Memory B cell (primary cell): ENCODE data around the gene TLCD1.

Experiments used
- ATAC-seq: fragments of 150-1000 bp; cut with Tn5 transposase; 2 replicates; pipeline ENCODE4 v1.10.0; 2021; ENCODE audit warnings: low read depth, mild to moderate bottlenecking, moderate library complexity
- DNase-seq, 2 donors: peaks; one replicate each; pipeline ENCODE4 v3.0.0; 2022; ENCODE audit warnings: low spot score in 2 of 2
- H3K27ac Mint-ChIP-seq: one replicate; pipeline ENCODE4 v1.8.0; 2022; ENCODE audit warnings: mild to moderate bottlenecking, moderate library complexity, mixed read lengths
- H3K27me3 Mint-ChIP-seq: one replicate; pipeline ENCODE4 v1.8.0; 2022; ENCODE audit warnings: mixed read lengths
- H3K36me3 Mint-ChIP-seq: one replicate; pipeline ENCODE4 v1.8.0; 2022; ENCODE audit warnings: mild to moderate bottlenecking, mixed read lengths
- H3K4me1 Mint-ChIP-seq: one replicate; pipeline ENCODE4 v1.8.0; 2022; ENCODE audit warnings: mixed read lengths
- H3K4me3 Mint-ChIP-seq: one replicate; pipeline ENCODE4 v1.8.0; 2022; ENCODE audit warnings: mild to moderate bottlenecking, moderate library complexity, mixed read lengths
- H3K9me3 Mint-ChIP-seq: one replicate; pipeline ENCODE4 v1.8.0; 2022; ENCODE audit warnings: mixed read lengths

The TLCD1 gene

DNA sequence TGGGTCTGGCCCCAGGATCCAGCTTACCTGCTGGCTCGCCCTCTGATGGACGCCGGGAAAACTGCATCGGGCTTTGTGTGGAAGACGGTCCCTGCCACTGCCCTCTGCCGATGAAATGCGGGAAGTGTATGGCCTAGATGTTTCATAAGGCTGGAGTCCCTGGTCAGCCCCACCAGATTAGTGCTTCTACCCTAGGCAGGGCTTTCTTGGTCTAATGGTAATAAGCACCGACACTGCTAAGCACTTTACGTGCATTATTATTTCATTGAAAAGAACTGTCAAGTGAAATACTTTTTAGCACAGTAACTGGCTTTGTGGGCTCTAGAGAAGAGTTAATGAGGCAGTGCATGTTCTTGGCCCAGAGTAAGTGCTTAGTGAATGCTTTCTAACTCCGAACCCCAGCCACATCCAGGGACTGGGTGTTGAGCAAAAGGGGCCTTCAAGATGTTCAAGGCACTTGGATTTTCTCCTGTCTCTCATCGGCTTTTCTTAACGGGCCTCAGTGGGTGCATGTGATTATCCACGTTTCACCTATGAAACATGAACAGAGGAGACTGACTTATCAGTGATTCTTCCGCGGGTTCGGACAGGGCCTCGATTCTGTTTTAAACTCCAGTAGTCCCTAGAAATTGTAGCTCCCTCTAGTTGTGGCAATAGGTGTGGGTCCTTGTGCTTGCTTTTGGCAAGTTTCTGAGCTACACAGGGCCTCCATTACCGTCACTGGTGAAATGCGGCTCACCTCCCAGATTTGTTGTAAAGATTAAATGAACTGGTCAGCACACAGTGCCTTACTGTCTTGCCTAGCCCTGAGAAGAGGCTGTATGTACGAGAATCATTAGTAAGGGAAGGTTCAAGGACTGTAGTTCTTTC lies 24.4 kb upstream of the TLCD1 start:
- DNase-seq (peak; percentile 92 to 93), ATAC-seq (peak; percentile 72)
- Mint-ChIP-seq H3K9me3 (no peaks in the 10 kb centered on the region), H3K4me1 (peaks cover 22% of the 10 kb centered on the region), H3K36me3 (peaks cover 7% of the 10 kb centered on the region), H3K27me3 (no peaks in the 10 kb centered on the region), H3K27ac (peak overlapping the region; percentile 62), H3K4me3 (no peak overlapping the region)

DNA sequence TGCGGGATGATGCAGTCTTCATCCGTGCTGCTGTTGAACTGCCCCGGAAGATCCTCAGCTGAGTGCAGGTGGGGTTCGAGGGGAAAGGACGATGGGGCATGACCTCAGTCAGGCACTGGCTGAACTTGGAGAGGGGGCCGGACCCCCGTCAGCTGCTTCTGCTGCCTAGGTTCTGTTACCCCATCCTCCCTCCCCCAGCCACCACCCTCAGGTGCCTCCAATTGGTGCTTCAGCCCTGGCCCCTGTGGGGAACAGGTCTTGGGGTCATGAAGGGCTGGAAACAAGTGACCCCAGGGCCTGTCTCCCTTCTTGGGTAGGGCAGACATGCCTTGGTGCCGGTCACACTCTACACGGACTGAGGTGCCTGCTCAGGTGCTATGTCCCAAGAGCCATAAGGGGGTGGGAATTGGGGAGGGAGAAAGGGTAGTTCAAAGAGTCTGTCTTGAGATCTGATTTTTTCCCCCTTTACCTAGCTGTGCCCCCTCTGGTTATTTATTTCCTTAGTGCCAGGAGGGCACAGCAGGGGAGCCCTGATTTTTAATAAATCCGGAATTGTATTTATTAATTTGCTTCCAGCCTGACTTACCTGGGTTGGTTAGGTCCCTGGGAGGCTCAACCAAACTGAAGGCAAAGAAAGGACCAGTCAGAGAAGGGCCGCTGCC lies 23.6 kb upstream of the TLCD1 start:
- no peak overlapping the region for H3K4me3 Mint-ChIP-seq
- ATAC-seq (no peak), DNase-seq (no peak)
- no peaks in the 10 kb centered on the region for H3K9me3 Mint-ChIP-seq
- H3K36me3 Mint-ChIP-seq = peaks cover 7% of the 10 kb centered on the region
- H3K27me3 Mint-ChIP-seq = no peaks in the 10 kb centered on the region
- H3K4me1 Mint-ChIP-seq = peaks cover 23% of the 10 kb centered on the region
- H3K27ac Mint-ChIP-seq = peak overlapping the region; percentile 62

DNA sequence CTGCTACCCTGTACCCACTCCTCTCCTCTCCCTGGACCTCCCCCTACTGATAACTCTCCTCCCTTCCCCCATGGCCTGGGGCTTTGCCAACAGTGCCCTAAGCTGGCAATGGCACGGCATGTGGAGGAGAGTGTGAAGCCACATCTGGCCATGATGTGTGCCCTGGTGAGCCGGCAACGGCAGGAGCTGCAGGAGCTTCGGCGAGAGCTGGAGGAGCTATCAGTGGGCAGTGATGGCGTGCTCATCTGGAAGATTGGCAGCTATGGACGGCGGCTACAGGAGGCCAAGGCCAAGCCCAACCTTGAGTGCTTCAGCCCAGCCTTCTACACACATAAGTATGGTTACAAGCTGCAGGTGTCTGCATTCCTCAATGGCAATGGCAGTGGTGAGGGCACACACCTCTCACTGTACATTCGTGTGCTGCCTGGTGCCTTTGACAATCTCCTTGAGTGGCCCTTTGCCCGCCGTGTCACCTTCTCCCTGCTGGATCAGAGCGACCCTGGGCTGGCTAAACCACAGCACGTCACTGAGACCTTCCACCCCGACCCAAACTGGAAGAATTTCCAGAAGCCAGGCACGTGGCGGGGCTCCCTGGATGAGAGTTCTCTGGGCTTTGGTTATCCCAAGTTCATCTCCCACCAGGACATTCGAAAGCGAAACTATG lies 23.0 kb upstream of the TLCD1 start:
- Mint-ChIP-seq H3K4me1 (peaks cover 23% of the 10 kb centered on the region), H3K27me3 (no peaks in the 10 kb centered on the region), H3K36me3 (peaks cover 7% of the 10 kb centered on the region), H3K27ac (peak overlapping the region; percentile 62), H3K4me3 (no peak overlapping the region), H3K9me3 (no peaks in the 10 kb centered on the region)
- ATAC-seq = no peak
- DNase-seq = no peak

DNA sequence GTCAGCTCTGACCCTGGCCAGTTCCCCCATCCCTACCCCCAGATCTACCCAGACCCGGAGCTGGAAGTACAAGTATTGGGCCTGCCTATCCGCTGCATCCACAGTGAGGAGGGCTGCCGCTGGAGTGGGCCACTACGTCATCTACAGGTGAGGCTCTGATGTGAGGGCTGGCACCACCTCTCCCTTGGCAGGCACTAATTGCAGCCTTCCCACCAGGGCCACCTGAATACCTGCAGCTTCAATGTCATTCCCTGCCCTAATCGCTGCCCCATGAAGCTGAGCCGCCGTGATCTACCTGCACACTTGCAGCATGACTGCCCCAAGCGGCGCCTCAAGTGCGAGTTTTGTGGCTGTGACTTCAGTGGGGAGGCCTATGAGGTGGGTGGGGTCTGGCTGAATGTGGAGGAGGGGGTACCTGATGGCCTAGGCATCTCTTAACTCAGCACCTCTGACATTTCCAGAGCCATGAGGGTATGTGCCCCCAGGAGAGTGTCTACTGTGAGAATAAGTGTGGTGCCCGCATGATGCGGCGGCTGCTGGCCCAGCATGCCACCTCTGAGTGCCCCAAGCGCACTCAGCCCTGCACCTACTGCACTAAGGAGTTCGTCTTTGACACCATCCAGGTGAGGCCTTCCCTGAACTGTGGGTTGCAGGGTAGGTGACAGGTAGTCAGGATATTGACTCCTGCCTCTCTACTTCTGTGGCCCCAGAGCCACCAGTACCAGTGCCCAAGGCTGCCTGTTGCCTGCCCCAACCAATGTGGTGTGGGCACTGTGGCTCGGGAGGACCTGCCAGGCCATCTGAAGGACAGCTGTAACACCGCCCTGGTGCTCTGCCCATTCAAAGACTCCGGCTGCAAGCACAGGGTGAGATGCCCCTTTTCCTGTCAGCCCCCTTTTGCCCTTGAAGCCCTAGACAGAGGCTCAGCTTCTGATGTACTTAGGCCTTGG lies 22.0 kb upstream of the TLCD1 start:
- Mint-ChIP-seq H3K36me3 (peaks cover 7% of the 10 kb centered on the region), H3K4me3 (no peak overlapping the region), H3K9me3 (no peaks in the 10 kb centered on the region), H3K27me3 (no peaks in the 10 kb centered on the region), H3K27ac (peak overlapping the region; percentile 62), H3K4me1 (peaks cover 25% of the 10 kb centered on the region)
- DNase-seq = no peak
- ATAC-seq = no peak

DNA sequence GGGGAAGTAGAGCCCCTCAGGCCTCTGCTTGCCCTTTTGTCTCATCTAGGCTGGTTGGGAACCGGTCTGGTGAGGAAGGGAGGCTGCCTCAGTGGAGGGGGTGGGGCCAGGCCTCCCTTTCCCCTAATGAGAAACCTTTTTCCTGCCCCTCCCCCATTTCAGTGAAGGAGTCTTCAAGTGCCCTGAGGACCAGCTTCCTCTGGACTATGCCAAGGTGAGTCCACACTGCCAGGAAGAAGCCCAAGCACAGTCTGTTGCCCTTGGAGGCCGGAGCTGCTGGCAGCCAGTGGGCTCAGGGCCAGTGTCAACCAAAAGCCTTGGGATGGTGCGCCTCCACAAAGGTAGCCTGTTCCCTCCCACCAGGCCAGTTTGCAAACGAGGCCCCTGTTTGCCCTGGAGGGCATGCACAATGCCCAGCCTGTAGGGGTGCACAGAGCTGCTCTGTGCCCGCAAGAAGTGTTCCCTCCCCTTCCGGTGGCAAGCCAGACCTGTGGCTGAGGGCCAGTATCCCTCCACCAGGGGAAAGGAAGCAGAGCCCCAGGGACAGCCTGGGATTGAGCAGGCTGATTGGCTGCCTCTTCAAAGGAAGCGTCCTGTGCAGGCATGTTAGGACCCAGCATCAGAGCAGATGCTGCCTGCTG lies 21.1 kb upstream of the TLCD1 start:
- Mint-ChIP-seq H3K4me1 (peaks cover 27% of the 10 kb centered on the region), H3K27me3 (no peaks in the 10 kb centered on the region), H3K36me3 (peaks cover 7% of the 10 kb centered on the region), H3K9me3 (no peaks in the 10 kb centered on the region), H3K27ac (peak overlapping the region; percentile 99), H3K4me3 (no peak overlapping the region)
- no peak for DNase-seq
- ATAC-seq = no peak

DNA sequence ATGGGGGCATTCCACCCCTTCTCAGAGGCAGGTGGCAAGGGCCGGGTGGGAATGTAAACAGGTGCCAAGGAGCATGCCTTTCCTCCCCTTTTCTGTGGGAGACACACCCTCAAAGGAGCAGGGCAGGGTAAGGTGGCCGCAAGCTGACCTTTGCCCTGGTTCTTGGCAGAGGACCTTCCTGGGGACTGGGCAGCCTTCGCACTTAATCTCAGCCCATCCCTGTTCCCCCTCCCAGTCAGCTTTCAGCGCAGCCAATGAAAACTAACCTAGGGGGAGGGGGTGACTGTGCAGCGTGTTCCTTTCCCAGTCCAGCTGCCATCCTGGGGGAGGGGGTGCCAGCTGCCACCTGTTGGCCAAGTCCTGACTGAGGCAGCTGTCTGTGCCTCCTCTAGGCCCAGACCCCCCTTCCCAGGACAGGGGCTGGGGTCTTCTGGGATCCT lies 20.6 kb upstream of the TLCD1 start:
- Mint-ChIP-seq H3K4me1 (peaks cover 32% of the 10 kb centered on the region), H3K27ac (peak overlapping the region; percentile 99), H3K4me3 (peak overlapping the region; percentile 94), H3K27me3 (no peaks in the 10 kb centered on the region), H3K36me3 (peaks cover 7% of the 10 kb centered on the region), H3K9me3 (no peaks in the 10 kb centered on the region)
- ATAC-seq (no peak), DNase-seq (no peak)

DNA sequence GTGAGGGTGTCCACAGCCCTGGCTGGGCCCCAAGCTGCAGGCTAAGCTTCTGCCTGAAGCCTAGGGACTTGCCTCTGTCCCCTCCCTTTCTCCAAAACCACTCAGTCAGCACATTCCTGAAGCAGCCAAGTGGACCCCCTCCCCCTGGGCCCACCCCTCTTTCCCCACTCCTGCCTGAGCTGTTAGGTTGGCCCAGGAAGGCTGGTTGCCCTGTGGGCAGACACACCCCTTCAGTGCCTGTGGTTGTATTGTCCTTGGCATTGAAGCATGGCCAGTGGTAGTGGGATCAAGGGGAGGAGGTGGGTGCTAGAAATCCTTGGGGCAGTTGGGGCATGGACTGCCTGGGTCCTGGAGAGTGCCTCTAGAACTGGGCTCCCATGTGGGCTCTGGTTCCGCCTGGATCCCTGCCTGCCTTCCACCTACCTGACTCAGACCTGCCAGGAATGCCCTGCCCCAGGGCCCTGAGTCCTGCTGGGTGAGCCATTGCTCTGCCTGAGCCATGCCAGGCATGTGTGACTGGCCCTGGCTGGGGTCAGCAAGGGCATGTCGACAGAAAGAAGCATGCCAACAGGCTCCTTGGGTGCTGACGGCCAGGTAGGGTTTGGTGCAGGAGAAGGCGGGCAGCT lies 19.9 kb upstream of the TLCD1 start:
- DNase-seq = no peak
- peak overlapping the region; percentile 99 for H3K27ac Mint-ChIP-seq

DNA sequence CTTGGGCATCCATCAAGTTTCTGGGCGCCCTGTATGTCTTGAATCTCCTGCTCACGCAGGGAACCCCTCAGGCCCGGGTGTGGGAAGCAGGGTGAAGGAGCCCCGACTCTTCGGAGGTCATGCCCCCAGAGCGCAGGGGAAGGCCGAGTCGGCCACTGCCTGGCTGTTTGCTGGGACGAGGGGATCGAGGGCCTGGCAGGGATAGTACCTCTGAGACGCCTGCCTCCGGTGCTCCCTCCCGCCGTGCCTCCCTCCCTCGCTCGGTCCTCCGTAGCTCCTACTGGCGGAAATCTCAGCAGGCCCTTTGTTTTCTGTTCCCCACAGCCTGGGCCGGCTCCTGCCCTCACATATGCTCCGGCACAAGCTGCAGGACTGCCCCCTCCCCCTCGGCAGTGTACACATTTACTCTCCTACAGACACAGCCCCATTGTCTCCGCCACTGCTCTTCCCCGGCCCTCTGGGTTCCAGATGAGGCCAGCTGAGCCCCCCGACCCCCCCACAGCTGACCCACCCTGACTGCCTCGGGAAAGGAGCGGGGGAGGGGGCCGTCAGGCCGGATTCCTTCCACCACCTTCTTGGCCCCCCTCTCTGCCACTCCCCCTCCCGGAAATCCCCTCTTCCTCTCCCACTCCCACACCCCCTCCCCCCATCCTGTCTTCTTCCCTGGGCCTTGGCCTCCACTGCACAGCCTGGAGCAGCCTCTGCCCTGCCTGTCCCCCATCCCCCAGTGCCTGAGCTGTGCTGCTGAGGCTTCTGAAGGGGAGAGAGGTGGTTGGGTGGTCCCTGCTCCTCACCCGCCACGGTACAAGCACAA lies 19.1 kb upstream of the TLCD1 start:
- peak overlapping the region; percentile 94 for H3K4me3 Mint-ChIP-seq
- H3K4me1 Mint-ChIP-seq = peaks cover 46% of the 10 kb centered on the region

More for the DNA sequence above, 19.9 kb upstream of the TLCD1 start:
- peaks cover 9% of the 10 kb centered on the region for H3K36me3 Mint-ChIP-seq
- ATAC-seq = no peak
- peaks cover 39% of the 10 kb centered on the region for H3K4me1 Mint-ChIP-seq
- H3K9me3 Mint-ChIP-seq = no peaks in the 10 kb centered on the region
- no peaks in the 10 kb centered on the region for H3K27me3 Mint-ChIP-seq
- H3K4me3 Mint-ChIP-seq = peak overlapping the region; percentile 94

DNA sequence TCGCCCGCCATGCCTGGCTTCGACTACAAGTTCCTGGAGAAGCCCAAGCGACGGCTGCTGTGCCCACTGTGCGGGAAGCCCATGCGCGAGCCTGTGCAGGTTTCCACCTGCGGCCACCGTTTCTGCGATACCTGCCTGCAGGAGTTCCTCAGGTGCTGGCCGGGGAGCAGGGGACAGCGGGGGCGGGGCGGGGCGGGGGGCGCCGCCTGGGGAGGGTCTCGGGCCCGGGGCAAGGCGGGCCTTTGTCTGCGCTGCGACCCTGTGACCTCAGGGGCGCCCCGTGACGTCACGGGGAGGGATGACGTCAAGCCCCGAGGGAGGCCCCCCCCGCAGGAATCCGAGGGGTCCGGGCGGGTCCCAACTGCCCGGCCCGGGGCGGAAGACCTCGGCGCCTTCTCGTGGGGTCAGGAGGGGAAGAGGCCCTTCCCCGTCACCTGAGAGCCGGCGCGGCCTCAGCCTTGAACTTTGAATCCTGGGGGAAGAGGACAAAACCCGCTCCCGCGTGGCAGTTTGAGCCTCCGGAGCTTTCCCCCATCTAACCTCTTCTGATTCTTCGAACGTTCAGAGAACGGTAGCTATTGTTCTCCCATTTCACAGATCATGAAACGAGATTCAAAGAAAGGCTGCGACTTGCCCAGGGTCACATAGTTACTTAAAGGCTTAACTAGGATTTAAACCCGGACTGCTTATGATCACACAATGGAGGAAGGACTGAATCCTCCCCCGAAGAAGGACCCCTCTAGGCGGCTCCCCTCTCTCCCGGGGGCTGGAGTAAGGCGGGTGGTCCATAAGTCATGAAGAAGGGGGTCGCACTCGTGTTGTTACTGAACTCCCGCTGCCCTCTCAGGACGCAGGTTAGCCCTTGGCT lies 18.3 kb upstream of the TLCD1 start:
- Mint-ChIP-seq H3K27ac (peak overlapping the region; percentile 99), H3K4me1 (peaks cover 48% of the 10 kb centered on the region)

More for the DNA sequence above, 19.1 kb upstream of the TLCD1 start:
- H3K27me3 Mint-ChIP-seq = no peaks in the 10 kb centered on the region
- no peak for DNase-seq
- H3K9me3 Mint-ChIP-seq = no peaks in the 10 kb centered on the region
- peak overlapping the region; percentile 99 for H3K27ac Mint-ChIP-seq
- no peak for ATAC-seq
- peaks cover 9% of the 10 kb centered on the region for H3K36me3 Mint-ChIP-seq

DNA sequence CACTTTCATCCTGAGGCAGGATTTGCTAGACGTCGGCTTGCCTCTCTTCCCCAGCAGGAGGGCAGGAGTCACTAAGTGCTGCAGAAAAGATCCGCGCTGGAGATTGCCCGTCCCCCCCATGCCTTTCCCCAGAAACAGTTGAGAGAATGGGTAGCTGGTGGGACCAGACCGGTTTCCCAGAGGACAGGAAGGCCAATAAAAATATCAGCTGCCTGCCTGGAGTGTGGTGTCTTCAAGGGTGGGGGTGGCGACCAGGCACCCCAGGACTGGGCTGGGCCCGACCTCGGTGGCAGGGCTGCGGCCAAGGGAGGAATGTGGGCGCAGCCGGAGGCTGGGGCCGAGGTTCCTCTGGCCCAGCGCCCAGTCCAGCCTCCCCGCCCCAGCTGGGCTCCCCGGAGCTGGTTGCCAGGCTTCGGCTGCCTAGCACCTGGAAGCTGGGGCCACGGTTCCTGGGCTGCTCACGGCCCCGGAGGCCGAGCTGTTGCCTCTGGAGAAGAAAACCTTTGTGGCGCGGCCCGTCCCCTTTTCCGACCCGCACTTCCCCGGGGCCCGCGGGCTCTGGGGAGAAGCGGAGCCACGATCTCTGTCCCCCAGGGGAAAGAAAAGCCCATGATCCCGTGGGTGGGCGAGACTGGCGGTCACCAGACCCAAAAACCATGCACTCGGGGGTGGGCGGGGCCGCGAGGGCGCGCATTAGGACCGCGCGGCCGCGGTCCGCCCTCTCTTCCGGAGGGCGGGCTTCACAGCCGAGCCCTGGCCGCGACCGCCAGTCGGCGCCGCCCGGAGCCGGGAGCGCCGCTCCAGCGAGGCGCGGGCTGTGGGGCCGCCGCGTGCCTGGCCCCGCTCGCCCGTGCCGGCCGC lies 17.4 kb upstream of the TLCD1 start, which contains the start of gene TRAF4:
Gene TRAF4, plus strand, starts transcription at position 769 of the 861 bp plus-strand sequence. CDS start 102 bp downstream, outside the sequence.
- Mint-ChIP-seq H3K4me3 (peak within 1 kb of the TSS; percentile 94), H3K27ac (peak within 1 kb of the TSS; percentile 99), H3K27me3 (no peaks in the 10 kb centered on the region), H3K36me3 (peaks cover 9% of the 10 kb centered on the region), H3K4me1 (peaks cover 51% of the 10 kb centered on the region), H3K9me3 (no peaks in the 10 kb centered on the region)
- ATAC-seq = peak; percentile 71
- DNase-seq = peak; percentile 79

More for the DNA sequence above, 18.3 kb upstream of the TLCD1 start:
- Mint-ChIP-seq H3K4me3 (peak overlapping the region; percentile 94), H3K9me3 (no peaks in the 10 kb centered on the region), H3K36me3 (peaks cover 9% of the 10 kb centered on the region), H3K27me3 (no peaks in the 10 kb centered on the region)
- ATAC-seq (peak; percentile 47), DNase-seq (peak; percentile 70 to 73)
